Measurements from ENCODE around the gene MX1.
A peak's percentile ranks its signal among the peaks of the same experiment; 100 is the strongest.

The MX1 gene

DNA sequence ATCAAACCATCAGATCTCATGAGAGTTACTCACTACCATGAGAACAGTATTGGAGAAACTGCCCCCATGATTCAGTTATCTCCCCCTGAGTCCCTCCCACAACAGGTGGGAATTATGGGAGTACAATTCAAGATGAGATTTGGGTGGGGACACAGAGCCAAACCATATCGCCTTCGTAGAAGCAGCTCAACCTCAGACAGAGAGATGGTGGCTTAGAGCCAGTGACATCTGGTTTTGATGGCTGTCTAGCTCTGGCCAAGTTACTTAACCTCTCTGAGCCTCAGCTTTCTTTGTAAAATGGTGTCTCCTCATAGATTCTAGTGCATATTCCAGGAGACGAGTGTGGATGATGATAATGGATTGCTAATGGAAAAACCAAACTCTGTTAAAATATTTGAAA, 27.2 kb downstream of the MX1 start:
- H3K27ac ChIP-seq (ENCODE audit: insufficient read depth, low read length, poor library complexity, severe bottlenecking) = no peak overlapping the region
- peaks cover 68% of the 10 kb centered on the region for H3K36me3 ChIP-seq (ENCODE audit: control insufficient read depth, insufficient read depth, low read length)
- H3K27me3 ChIP-seq (replicated peaks; ENCODE audit: control insufficient read depth, insufficient read depth, low read length, poor library complexity, severe bottlenecking) = no peaks in the 10 kb centered on the region
- no peaks in the 10 kb centered on the region for H3K4me1 ChIP-seq (ENCODE audit: control insufficient read depth, insufficient read depth, low read length, poor library complexity, severe bottlenecking)
- no peak for DNase-seq
- no peaks in the 10 kb centered on the region for H3K9me3 ChIP-seq (ENCODE audit: control insufficient read depth, low read length)
- no peak overlapping the region for H3K4me3 ChIP-seq (ENCODE audit: insufficient read depth, low read depth, low read length, poor library complexity, severe bottlenecking)

DNA sequence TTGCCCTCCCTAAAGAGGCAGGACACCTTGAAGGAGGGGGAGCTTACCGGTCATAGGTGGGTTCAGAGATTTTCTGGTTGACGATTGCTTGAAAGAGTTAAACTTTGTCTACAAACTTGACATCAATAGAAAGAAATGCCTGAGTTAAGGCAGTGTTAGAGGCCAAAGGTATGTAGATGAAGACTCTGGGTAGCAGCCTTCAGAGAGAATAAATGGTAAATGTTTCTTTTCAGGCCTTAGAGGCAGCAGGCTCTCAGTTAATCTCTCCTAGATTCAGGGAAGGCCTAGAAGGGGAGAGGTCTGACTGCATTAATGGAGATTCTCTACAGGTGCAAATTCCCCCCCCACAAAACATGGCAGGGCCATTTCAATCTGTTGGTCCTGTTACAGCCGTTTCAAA, 27.7 kb downstream of the MX1 start:
- H3K4me3 ChIP-seq (ENCODE audit: insufficient read depth, low read depth, low read length, poor library complexity, severe bottlenecking) = no peak overlapping the region
- H3K9me3 ChIP-seq (ENCODE audit: control insufficient read depth, low read length) = no peaks in the 10 kb centered on the region
- no peak overlapping the region for H3K27ac ChIP-seq (ENCODE audit: insufficient read depth, low read length, poor library complexity, severe bottlenecking)
- H3K4me1 ChIP-seq (ENCODE audit: control insufficient read depth, insufficient read depth, low read length, poor library complexity, severe bottlenecking) = no peaks in the 10 kb centered on the region
- DNase-seq = no peak
- H3K27me3 ChIP-seq (replicated peaks; ENCODE audit: control insufficient read depth, insufficient read depth, low read length, poor library complexity, severe bottlenecking) = no peaks in the 10 kb centered on the region
- peaks cover 72% of the 10 kb centered on the region for H3K36me3 ChIP-seq (ENCODE audit: control insufficient read depth, insufficient read depth, low read length)

DNA sequence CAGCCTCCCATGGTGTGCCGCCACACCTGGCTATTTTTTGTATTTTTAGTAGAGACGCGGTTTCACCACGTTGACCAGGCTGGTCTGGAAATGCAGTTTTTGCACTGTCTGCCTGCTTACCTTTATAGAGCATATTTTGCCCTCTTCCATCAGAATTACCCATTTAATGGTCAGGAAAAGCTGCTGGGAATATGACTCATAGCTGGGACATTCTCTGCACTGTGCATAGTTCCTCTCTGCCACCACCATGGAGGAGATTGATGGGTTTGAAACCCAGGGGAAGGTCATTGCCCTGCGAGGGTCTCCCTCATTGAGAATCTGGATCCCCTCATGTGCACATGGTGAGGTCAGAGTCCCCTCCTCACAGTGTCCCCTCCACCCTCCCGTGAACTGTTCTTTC, 32.1 kb downstream of the MX1 start:
- Histone ChIP-seq H3K4me3 (ENCODE audit: insufficient read depth, low read depth, low read length, poor library complexity, severe bottlenecking) (no peak overlapping the region), H3K36me3 (ENCODE audit: control insufficient read depth, insufficient read depth, low read length) (peaks cover 52% of the 10 kb centered on the region), H3K9me3 (ENCODE audit: control insufficient read depth, low read length) (no peaks in the 10 kb centered on the region), H3K27ac (ENCODE audit: insufficient read depth, low read length, poor library complexity, severe bottlenecking) (no peak overlapping the region), H3K27me3 (replicated peaks; ENCODE audit: control insufficient read depth, insufficient read depth, low read length, poor library complexity, severe bottlenecking) (no peaks in the 10 kb centered on the region), H3K4me1 (ENCODE audit: control insufficient read depth, insufficient read depth, low read length, poor library complexity, severe bottlenecking) (no peaks in the 10 kb centered on the region)
- no peak for DNase-seq

DNA sequence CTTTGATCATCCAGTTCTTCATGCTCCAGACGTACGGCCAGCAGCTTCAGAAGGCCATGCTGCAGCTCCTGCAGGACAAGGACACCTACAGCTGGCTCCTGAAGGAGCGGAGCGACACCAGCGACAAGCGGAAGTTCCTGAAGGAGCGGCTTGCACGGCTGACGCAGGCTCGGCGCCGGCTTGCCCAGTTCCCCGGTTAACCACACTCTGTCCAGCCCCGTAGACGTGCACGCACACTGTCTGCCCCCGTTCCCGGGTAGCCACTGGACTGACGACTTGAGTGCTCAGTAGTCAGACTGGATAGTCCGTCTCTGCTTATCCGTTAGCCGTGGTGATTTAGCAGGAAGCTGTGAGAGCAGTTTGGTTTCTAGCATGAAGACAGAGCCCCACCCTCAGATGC, 32.5 kb downstream of the MX1 start:
- H3K4me3 ChIP-seq (ENCODE audit: insufficient read depth, low read depth, low read length, poor library complexity, severe bottlenecking) = no peak overlapping the region
- DNase-seq = no peak
- no peaks in the 10 kb centered on the region for H3K4me1 ChIP-seq (ENCODE audit: control insufficient read depth, insufficient read depth, low read length, poor library complexity, severe bottlenecking)
- no peak overlapping the region for H3K27ac ChIP-seq (ENCODE audit: insufficient read depth, low read length, poor library complexity, severe bottlenecking)
- H3K9me3 ChIP-seq (ENCODE audit: control insufficient read depth, low read length) = no peaks in the 10 kb centered on the region
- peaks cover 49% of the 10 kb centered on the region for H3K36me3 ChIP-seq (ENCODE audit: control insufficient read depth, insufficient read depth, low read length)
- no peaks in the 10 kb centered on the region for H3K27me3 ChIP-seq (replicated peaks; ENCODE audit: control insufficient read depth, insufficient read depth, low read length, poor library complexity, severe bottlenecking)

DNA sequence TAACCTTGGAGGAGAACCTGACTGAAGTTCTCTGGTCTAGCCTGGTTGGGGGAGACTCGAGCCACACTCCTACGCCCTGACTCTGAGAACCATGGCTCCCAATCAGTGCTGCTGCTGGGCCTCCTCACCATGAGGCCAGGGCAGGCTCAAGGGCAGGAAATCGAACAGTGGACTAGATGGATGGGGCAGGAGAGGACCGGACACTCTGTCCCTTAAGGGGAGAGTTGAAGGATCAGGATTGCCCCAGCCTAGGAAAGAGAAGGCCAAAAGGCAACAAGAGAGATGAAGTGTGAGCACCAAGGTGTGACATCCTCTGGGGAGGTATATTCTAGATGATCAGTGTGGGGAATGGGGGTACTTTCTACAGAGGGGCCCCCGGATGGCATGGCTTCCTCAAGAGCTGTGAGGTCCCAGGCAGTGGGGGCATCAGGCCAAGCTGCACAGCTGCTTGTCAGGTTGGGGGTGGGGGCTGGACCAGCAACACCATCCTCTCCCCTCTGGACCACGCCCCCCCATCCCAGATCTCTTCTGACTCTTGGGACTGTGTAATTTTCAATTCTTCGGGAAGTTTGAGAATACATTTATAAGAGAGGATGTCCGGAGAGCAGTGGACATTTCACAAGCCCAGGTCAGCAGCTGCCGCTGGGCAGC, 34.0 kb downstream of the MX1 start:
- no peak overlapping the region for H3K4me3 ChIP-seq (ENCODE audit: insufficient read depth, low read depth, low read length, poor library complexity, severe bottlenecking)
- no peak overlapping the region for H3K27ac ChIP-seq (ENCODE audit: insufficient read depth, low read length, poor library complexity, severe bottlenecking)
- no peak for DNase-seq
- H3K4me1 ChIP-seq (ENCODE audit: control insufficient read depth, insufficient read depth, low read length, poor library complexity, severe bottlenecking) = no peaks in the 10 kb centered on the region
- H3K27me3 ChIP-seq (replicated peaks; ENCODE audit: control insufficient read depth, insufficient read depth, low read length, poor library complexity, severe bottlenecking) = no peaks in the 10 kb centered on the region
- H3K36me3 ChIP-seq (ENCODE audit: control insufficient read depth, insufficient read depth, low read length) = peaks cover 35% of the 10 kb centered on the region
- H3K9me3 ChIP-seq (ENCODE audit: control insufficient read depth, low read length) = no peaks in the 10 kb centered on the region

DNA sequence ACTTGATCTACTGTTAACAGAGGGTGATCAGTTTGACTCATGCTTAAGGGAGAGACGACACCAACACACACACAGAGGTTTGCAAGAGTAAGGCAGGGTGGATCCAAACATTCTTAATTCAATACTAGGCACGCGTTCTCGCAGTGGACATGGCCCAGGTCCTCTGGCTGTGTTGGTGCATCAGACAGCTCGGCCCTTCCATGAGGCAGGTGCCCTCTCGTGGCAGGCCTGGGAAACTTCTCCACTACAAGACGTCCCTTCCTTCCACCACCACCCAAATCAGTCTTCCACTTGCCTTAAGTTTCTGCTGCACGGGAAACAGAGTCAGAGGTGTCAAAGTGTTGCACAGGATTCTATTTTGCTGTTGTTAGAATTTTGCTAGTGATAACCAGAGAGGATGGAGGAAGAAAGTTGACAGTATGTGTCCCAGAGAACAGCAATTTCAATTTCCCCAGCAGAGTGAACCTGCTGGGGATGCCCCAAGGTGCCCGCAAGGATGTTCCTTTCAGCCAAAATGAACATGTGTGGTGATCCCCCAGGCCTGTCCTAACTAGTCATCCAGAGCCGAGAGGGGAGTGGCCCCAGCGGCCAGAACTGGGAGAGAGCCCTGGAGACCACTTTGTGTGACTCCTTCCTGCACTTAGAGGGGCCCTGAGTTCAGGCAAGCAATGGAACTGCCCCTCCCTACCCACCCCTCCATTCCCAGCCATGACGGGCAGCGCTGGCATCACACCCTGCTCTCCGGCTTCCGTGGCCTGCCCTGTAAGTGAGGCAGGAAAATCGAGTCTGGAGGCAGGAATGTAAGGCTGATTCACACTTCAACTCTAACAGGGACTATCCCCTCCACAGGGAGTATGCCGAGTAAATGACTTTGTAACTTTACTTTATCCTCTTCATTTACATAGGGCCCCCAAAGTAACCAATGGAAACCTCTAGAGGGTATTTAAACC, 34.8 kb downstream of the MX1 start:
- Histone ChIP-seq H3K4me1 (ENCODE audit: control insufficient read depth, insufficient read depth, low read length, poor library complexity, severe bottlenecking) (no peaks in the 10 kb centered on the region), H3K4me3 (ENCODE audit: insufficient read depth, low read depth, low read length, poor library complexity, severe bottlenecking) (no peak overlapping the region), H3K36me3 (ENCODE audit: control insufficient read depth, insufficient read depth, low read length) (peaks cover 32% of the 10 kb centered on the region), H3K9me3 (ENCODE audit: control insufficient read depth, low read length) (no peaks in the 10 kb centered on the region), H3K27ac (ENCODE audit: insufficient read depth, low read length, poor library complexity, severe bottlenecking) (no peak overlapping the region), H3K27me3 (replicated peaks; ENCODE audit: control insufficient read depth, insufficient read depth, low read length, poor library complexity, severe bottlenecking) (no peaks in the 10 kb centered on the region)
- DNase-seq = peak; percentile 9 to 29 (median 14)

DNA sequence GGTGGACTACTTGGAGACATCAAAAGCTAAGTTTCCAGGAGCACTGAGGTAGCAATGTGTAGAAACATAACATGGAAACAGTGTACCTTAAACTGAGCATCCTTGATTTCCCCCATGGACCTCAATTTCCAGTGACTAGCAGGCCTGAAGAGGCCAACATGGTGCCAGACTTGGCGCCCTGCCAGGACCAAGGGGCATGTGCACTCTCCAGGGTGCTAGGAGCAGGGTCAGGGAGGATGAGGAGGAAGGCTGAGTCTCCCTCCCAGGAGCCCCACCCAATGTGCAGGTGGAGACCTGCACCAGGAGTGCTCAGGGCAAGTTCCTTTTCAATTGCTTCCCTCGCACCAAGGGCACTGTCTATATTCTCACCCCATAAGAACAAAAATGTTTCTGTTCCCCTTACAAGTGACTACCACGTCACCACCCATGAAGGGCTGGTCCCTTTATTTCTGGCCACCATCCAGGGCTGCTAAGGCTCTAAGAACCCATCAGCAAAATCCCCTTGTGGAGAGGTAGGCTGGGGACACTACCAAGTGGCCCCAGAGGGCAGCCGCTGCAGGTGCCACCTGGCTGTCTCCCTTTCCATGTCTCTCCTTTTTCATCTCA, 39.2 kb downstream of the MX1 start:
- Histone ChIP-seq H3K4me3 (ENCODE audit: insufficient read depth, low read depth, low read length, poor library complexity, severe bottlenecking) (no peak overlapping the region), H3K36me3 (ENCODE audit: control insufficient read depth, insufficient read depth, low read length) (no peaks in the 10 kb centered on the region), H3K27me3 (replicated peaks; ENCODE audit: control insufficient read depth, insufficient read depth, low read length, poor library complexity, severe bottlenecking) (no peaks in the 10 kb centered on the region), H3K27ac (ENCODE audit: insufficient read depth, low read length, poor library complexity, severe bottlenecking) (no peak overlapping the region), H3K9me3 (ENCODE audit: control insufficient read depth, low read length) (no peaks in the 10 kb centered on the region), H3K4me1 (ENCODE audit: control insufficient read depth, insufficient read depth, low read length, poor library complexity, severe bottlenecking) (no peaks in the 10 kb centered on the region)
- no peak for DNase-seq

DNA sequence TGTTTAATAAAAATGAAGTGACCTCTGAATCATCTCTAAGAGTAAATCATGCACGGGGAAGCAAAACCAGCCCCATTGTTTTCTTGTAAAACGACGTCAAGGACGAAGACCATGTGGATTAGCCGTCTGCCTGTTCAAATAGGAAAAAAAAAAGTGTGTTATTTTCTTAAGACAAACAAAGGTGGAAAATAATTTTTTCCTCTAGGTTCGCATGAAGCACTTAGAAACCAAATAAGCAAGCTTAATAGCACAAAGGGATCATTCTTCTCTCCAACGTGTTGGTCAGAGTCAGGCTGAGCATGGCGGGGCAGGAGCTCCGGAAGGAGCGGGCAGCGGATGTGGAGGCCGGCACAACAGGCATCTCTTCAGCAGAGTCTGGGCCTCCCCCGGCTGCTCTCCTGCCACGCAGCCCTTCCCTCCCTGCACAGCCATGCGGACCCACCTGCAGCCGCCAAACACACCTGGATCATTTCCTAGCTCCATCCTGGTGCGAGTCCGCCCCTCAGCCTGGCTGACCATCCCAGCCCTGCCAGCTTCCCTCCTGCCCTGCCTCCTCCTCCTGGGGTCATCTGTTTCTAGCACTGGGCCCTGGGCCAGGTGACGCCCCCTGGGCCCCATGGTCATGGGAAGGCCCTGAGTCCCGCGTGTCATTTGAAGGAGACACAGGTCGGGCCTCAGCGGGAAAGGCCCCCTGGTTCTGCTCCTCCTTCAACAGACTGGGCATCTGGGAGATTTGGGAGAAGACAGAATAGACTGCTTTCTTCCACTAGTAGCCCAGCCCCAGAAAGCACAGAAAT, 40.2 kb downstream of the MX1 start:
- H3K27me3 ChIP-seq (replicated peaks; ENCODE audit: control insufficient read depth, insufficient read depth, low read length, poor library complexity, severe bottlenecking) = no peaks in the 10 kb centered on the region
- H3K9me3 ChIP-seq (ENCODE audit: control insufficient read depth, low read length) = no peaks in the 10 kb centered on the region
- H3K27ac ChIP-seq (ENCODE audit: insufficient read depth, low read length, poor library complexity, severe bottlenecking) = no peak overlapping the region
- no peaks in the 10 kb centered on the region for H3K4me1 ChIP-seq (ENCODE audit: control insufficient read depth, insufficient read depth, low read length, poor library complexity, severe bottlenecking)
- no peak overlapping the region for H3K4me3 ChIP-seq (ENCODE audit: insufficient read depth, low read depth, low read length, poor library complexity, severe bottlenecking)
- no peaks in the 10 kb centered on the region for H3K36me3 ChIP-seq (ENCODE audit: control insufficient read depth, insufficient read depth, low read length)
- no peak for DNase-seq

DNA sequence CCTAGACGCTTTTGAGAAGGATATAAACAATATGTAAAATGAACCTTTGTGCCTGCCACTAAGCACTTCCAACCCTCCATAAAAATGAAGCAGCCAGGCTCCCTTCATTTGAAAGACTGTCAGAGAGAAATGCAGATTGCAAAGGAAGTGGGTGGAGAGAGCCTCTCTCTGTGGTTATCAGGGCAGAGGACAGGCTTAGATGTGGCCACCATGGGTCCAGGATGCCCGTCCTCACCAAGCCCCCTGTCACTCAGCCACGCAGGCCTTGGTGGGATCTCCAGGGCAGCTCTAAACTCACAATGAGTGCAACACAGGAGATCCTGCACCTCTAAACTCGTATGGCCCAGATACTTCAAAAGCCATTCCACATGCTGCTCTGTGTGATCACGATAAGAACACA, 44.0 kb downstream of the MX1 start:
- H3K27me3 ChIP-seq (replicated peaks; ENCODE audit: control insufficient read depth, insufficient read depth, low read length, poor library complexity, severe bottlenecking) = no peaks in the 10 kb centered on the region
- no peaks in the 10 kb centered on the region for H3K4me1 ChIP-seq (ENCODE audit: control insufficient read depth, insufficient read depth, low read length, poor library complexity, severe bottlenecking)
- no peak for DNase-seq
- H3K27ac ChIP-seq (ENCODE audit: insufficient read depth, low read length, poor library complexity, severe bottlenecking) = no peak overlapping the region
- no peaks in the 10 kb centered on the region for H3K36me3 ChIP-seq (ENCODE audit: control insufficient read depth, insufficient read depth, low read length)
- H3K9me3 ChIP-seq (ENCODE audit: control insufficient read depth, low read length) = no peaks in the 10 kb centered on the region
- no peak overlapping the region for H3K4me3 ChIP-seq (ENCODE audit: insufficient read depth, low read depth, low read length, poor library complexity, severe bottlenecking)

All from effector memory CD4-positive, alpha-beta T cell (primary cell).